ENCODE measurements around the gene LGALS12.

GRCh38 chr11:63564056-63564774 lies 58.3 kb downstream of the LGALS12 start:
- TF ChIP-seq CTCF (conservative IDR thresholded peaks at IDR 0.05; ENCODE audit: low read length) (no peak), EZH2phosphoT487 (IDR thresholded peaks at IDR 0.05; ENCODE audit: borderline replicate concordance) (no peak)

All from Loucy (cell line).